Prostate gland (tissue), 2 donors: ENCODE data around the gene MARCHF3. TPM values are rescaled to one million over a fixed set of nuclear protein-coding genes. Genes with fewer than 3 reads are reported as not detected.
"Not testable (repeated sequence)": the region's sequence is repeated elsewhere in the genome, so short reads cannot be mapped to it uniquely, and the experiment has no call there.

Experiments used
- DNase-seq: peaks from one replicate; pipeline ENCODE4 v3.0.0-alpha.2; 2019; ENCODE audit warnings: low spot score
- H3K27ac ChIP-seq, 2 donors: fragments of 200-600 bp; sonication (generic); 2 replicates each; pipeline ENCODE4 v1.5.1; 2017 to 2019
- H3K27me3 ChIP-seq: fragments of 200-600 bp; sonication (generic); replicated peaks from 2 replicates; pipeline ENCODE4 v1.5.1; 2019; ENCODE audit not compliant: insufficient read depth
- H3K36me3 ChIP-seq, 2 donors: fragments of 200-600 bp; sonication (generic); 1 replicate in 1 of 2; 2 replicates in 1 of 2; pipeline versions ENCODE4 v1.5.1 to v1.8.1; 2017 to 2019
- H3K4me1 ChIP-seq: fragments of 200-600 bp; sonication (generic); replicated peaks from 2 replicates; pipeline ENCODE4 v1.5.1; 2019
- H3K4me3 ChIP-seq, 2 donors: fragments of 200-600 bp; sonication (generic); 2 replicates each; pipeline ENCODE4 v1.5.1; 2017 to 2019
- H3K9me3 ChIP-seq: fragments of 200-600 bp; sonication (generic); 2 replicates; pipeline ENCODE4 v1.5.1; 2017
- CTCF ChIP-seq, 4 experiments: fragments of 200-600 bp in 2 of 4; fragments of 450-650 bp in 2 of 4; sonication (generic) in 2 of 4; IDR thresholded peaks; 1 replicate in 3 of 4; 2 replicates in 1 of 4; pipeline ENCODE4 v1.5.1; 2016 to 2019; ENCODE audit warnings: antibody characterized with exemption in 4 of 4, mild to moderate bottlenecking in 2 of 4, moderate library complexity in 2 of 4
- POLR2A ChIP-seq: fragments of 450-650 bp; IDR thresholded peaks from one replicate; pipeline ENCODE4 v1.6.1; 2016; ENCODE audit warnings: antibody characterized with exemption, mild to moderate bottlenecking
- POLR2AphosphoS5 ChIP-seq: sonication (generic); formaldehyde crosslinking; IDR thresholded peaks from one replicate; pipeline ENCODE4 v1.6.1; 2017; ENCODE audit warnings: antibody characterized with exemption
- WGBS: methylation state at CpG from one replicate; pipeline ENCODE4 v1.1.5; 2018; 5-methylcytosine and 5-hydroxymethylcytosine counted together
- intact Hi-C: fragments of 100-400 bp; cut with DNase I; formaldehyde crosslinking; loops from one replicate; pipeline ENCODE4 v1.14.2; 2022
- total RNA-seq, 2 donors: library from RNA; depleted of rRNA; stranded (reverse); fragments of >200 nt; gene quantifications; one replicate each; pipeline ENCODE4 v1.1.0, GENCODE V29; 2016

Gene MARCHF3
- total RNA-seq, 2 donors from 2014 or later: 1.2 to 21.1 TPM

- intact Hi-C loops: no loop called here
- Histone ChIP-seq H3K36me3 (no peaks in the 10 kb centered on the region), H3K9me3 (no peaks in the 10 kb centered on the region), H3K4me3 (no peak overlapping the region), H3K27ac (no peak overlapping the region), H3K27me3 (no peaks in the 10 kb centered on the region), H3K4me1 (no peaks in the 10 kb centered on the region)
- no peak for DNase-seq
- 90% methylated on average over 33 of the region's 35 CpGs for WGBS
- TF ChIP-seq CTCF (IDR thresholded peaks at IDR 0.05) (no peak), POLR2A (no peak), POLR2AphosphoS5 (no peak)
These were observed 175.7 kb downstream of the MARCHF3 start for GRCh38 chr5:126854526-126855110.

GRCh38 chr5:126853541-126854307 is 176.6 kb downstream of the MARCHF3 start:
- intact Hi-C loops, DNase-seq, H3K4me3 ChIP-seq, H3K4me1 ChIP-seq, H3K27me3 ChIP-seq, H3K9me3 ChIP-seq, H3K36me3 ChIP-seq, H3K27ac ChIP-seq: not testable (repeated sequence)
- WGBS: 93% methylated on average over 27 of the region's 27 CpGs

GRCh38 chr5:126852841-126853271 is 177.5 kb downstream of the MARCHF3 start:
- no peaks in the 10 kb centered on the region for H3K9me3 ChIP-seq
- DNase-seq: no peak
- 69% methylated on average over 7 of the region's 7 CpGs for WGBS
- no peaks in the 10 kb centered on the region for H3K36me3 ChIP-seq
- intact Hi-C loops: no loop called here
- H3K27ac ChIP-seq: no peak overlapping the region
- H3K4me3 ChIP-seq: no peak overlapping the region
- H3K4me1 ChIP-seq: no peaks in the 10 kb centered on the region
- no peaks in the 10 kb centered on the region for H3K27me3 ChIP-seq
- TF ChIP-seq CTCF (IDR thresholded peaks at IDR 0.05): no peak
- TF ChIP-seq POLR2AphosphoS5: no peak
- no peak for TF ChIP-seq POLR2A

GRCh38 chr5:126852091-126852571 is 178.2 kb downstream of the MARCHF3 start:
- no peak for TF ChIP-seq POLR2A
- TF ChIP-seq CTCF (IDR thresholded peaks at IDR 0.05): no peak
- no peak for TF ChIP-seq POLR2AphosphoS5
- intact Hi-C loops: no loop called here
- Histone ChIP-seq H3K4me3 (no peak overlapping the region), H3K27ac (no peak overlapping the region), H3K36me3 (no peaks in the 10 kb centered on the region), H3K9me3 (no peaks in the 10 kb centered on the region), H3K4me1 (no peaks in the 10 kb centered on the region), H3K27me3 (no peaks in the 10 kb centered on the region)
- WGBS: 83% methylated on average over 4 of the region's 4 CpGs
- no peak for DNase-seq

- TF ChIP-seq POLR2A (no peak), POLR2AphosphoS5 (no peak)
- H3K9me3 ChIP-seq: no peaks in the 10 kb centered on the region
- H3K4me1 ChIP-seq: no peaks in the 10 kb centered on the region
- no peak overlapping the region for H3K4me3 ChIP-seq
- no peaks in the 10 kb centered on the region for H3K36me3 ChIP-seq
- H3K27ac ChIP-seq: no peak overlapping the region
- 78% methylated on average over 14 of the region's 14 CpGs for WGBS
- no peak for DNase-seq
- no peaks in the 10 kb centered on the region for H3K27me3 ChIP-seq
- intact Hi-C loops: no loop called here
These were observed 178.8 kb downstream of the MARCHF3 start for GRCh38 chr5:126851501-126852011.
